Body of pancreas (tissue), 4 donors: Measurements from ENCODE around the gene TMEM184A.

ENCODE experiments used
- POLR2A ChIP-seq, 3 donors: fragments of 450-650 bp; IDR thresholded peaks; one replicate each; pipeline ENCODE4 v1.6.1; 2016; ENCODE audit warnings: antibody characterized with exemption in 3 of 3, mild to moderate bottlenecking in 2 of 3
- TF ChIP-seq, protein P1 (sequence below), 7 experiments: fragments of 450-650 bp in 4 of 7; fragments of 200-600 bp in 3 of 7; sonication (generic) in 3 of 7; IDR thresholded peaks; one replicate each; pipeline ENCODE4 v1.5.1; 2016 to 2019; ENCODE audit warnings: antibody characterized with exemption in 7 of 7

- TF ChIP-seq, protein P1, sequence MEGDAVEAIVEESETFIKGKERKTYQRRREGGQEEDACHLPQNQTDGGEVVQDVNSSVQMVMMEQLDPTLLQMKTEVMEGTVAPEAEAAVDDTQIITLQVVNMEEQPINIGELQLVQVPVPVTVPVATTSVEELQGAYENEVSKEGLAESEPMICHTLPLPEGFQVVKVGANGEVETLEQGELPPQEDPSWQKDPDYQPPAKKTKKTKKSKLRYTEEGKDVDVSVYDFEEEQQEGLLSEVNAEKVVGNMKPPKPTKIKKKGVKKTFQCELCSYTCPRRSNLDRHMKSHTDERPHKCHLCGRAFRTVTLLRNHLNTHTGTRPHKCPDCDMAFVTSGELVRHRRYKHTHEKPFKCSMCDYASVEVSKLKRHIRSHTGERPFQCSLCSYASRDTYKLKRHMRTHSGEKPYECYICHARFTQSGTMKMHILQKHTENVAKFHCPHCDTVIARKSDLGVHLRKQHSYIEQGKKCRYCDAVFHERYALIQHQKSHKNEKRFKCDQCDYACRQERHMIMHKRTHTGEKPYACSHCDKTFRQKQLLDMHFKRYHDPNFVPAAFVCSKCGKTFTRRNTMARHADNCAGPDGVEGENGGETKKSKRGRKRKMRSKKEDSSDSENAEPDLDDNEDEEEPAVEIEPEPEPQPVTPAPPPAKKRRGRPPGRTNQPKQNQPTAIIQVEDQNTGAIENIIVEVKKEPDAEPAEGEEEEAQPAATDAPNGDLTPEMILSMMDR (IDR thresholded peaks at IDR 0.05) = no peak
- TF ChIP-seq POLR2A (IDR thresholded peaks at IDR 0.05) = no peak
Measured at GRCh38 chr7:1502845-1503244, 53.2 kb downstream of the TMEM184A start.
